GM11168 (cell line): Measurements from ENCODE around the gene LGALS9C.
"Not testable (repeated sequence)": the region's sequence is repeated elsewhere in the genome, so short reads cannot be mapped to it uniquely, and the experiment has no call there.

ENCODE experiments used
- in situ Hi-C: fragments of 300-500 bp; cut with MboI; formaldehyde crosslinking; loops from one replicate; pipeline ENCODE4 v1.12.0; 2022; ENCODE audit warnings: low sequenced_read_pairs; ENCODE audit not compliant: unreplicated experiment

Gene LGALS9C

DNA sequence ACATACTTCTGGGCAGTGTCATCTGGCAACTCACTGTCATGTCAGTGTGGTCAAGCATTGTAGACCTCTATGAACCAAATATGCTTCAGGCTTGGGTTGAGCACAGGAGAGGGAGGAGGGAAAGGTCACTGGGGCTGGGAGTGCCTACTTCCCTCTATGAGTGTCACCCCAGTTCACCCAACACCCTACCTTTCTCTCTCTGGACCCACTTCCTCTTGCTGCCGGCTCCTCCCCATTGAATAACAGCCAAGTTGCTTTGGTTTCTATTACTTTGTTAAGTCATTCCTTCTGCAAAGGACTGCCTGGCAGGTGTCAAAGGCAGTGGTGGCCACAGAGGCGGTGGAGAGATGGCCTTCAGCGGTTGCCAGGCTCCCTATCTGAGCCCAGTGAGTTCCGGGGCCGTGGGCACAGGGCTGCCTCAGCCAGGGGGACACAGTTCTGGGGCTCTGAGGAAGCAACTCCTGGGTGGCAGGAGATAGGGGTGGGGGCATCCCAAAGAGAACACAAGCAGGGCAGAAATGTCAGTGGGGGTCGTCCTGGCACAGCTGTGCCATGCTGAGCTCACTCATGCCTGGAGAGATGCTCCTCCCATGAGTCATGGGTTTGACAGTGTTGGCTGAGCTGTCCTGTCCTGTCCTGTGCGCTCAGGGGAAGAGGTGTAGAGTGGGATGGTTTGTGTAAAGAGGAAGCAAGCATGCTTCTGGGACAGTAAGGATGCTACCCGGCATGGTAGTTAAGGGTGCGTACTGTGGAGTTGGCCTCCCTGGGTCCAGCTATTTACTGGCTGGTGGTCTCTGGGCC, at the start of gene LGALS9C:
Gene LGALS9C (plus strand): TSS at position 282 of the 801 bp plus-strand sequence. CDS start 66 bp downstream, at position 348.
- in situ Hi-C loops = loop anchor here (10.0 kb wide), 1 partner anchor 1988 kb away; the partner anchor contains the start of gene LGALS9B

DNA sequence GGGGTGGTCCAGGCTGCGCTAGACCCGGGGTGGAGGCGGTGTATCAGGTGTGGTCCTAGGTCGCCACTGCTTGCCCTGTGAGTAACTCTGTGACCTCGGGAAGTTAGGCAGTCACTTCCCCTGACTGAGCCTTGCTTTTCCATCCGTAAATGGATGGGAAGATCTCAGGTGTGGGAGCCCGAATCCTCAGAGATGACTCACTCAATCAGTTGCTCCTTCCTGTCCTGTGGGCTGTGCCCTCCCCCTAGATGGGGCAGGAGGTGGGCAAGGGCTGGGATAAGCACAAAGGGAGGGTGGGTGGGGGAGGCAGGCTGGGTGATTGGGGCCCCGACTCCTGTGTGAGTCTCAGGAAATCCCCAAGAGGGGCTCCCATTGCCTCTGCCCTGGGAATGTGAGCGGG, 44.4 kb upstream of the LGALS9C start:
- in situ Hi-C loops = not testable (repeated sequence)

DNA sequence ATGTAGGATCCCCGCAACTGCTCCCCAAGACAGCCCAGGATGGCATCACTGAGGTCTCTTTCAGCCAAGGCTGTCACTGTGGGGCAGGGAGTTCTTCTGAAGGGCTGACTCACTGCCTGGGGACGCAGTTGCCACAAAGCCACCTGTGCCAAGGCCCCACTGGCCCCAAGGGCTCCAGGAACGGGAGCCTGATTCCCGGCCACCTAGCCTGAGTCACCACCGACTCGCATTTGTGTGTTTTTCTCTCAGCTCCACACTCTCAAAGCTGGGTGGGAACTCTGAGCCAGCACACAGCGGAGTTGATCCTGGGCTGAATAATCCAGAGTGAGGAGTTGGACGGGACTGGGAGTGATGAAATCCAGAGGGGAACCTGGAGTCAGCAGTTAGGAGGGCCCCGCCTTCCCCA, 37.1 kb upstream of the LGALS9C start:
- in situ Hi-C loops = not testable (repeated sequence)

DNA sequence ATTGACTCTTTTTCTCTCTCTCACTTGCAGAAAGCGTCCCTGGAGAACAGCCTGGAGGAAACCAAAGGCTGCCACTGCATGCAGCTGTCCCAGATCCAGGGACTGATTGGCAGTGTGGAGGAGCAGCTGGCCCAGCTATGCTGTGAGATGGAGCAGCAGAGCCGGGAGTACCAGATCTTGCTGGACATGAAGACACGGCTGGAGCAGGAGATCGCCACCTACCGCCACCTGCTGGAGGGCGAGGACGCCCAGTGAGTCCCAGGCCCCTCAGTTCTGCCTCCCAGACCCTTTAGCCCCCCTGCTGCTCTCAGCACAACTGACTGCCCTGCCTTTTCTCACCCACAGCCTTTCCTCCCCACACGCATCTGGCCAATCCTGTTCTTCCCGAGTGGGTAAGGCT, 34.5 kb upstream of the LGALS9C start:
- in situ Hi-C loops = loop anchor here (10.0 kb wide), 1 partner anchor 1617 kb away; no protein-coding TSS in a partner anchor

DNA sequence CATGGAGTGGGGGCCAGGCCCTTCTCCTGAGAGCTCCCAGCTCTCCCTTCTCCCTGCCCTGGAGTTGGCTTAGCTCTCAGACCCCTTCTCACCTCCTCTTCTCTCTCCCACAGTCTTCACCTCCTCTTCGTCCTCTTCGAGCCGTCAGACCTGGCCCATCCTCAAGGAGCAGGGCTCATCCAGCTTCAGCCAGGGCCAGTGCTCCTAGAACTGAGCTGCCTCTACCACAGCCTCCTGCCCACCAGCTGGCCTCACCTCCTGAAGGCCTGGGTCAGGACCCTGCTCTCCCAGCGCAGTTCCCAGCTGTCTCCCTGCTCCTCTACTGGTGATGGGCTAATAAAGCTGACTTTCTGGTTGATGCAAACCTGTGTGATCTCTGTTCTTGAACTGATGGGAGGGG, 34.1 kb upstream of the LGALS9C start:
- in situ Hi-C loops = loop anchor here (10.0 kb wide), 1 partner anchor 1618 kb away; no protein-coding TSS in a partner anchor

DNA sequence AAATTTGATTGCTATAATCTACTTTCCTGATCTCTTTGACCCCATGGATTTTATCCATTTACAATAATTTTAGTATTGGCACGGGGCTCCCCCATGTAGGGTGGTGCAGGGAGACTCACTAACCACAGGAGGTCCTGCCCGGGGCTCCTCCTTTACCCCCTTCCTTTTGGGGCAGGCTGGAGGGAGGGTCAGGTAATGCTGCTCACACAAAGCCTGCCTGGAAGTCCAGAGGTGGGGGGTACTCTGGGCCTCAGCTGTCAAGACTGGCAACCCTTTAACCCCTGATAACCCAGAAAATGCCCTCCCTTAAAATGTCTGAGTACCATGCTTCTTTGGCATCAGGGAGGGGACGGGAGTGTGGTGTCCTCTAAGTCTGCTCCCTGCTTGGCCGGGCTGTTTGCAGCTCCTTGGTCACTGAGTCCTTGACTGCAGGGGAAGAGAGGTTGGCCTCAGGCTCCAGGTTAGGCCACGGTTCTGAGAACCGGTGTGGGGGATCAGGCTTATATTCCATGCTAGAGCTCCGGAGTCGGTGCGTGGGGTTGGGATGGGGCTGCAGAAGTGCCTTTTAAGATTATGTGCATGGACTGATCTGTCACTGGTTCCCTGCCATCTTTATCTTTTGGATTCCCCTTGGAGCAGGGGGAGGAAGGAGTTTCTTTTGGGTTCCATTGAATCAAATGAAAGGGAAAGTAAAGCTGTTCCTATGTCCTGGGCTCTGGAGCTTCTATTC, 28.9 kb upstream of the LGALS9C start:
- in situ Hi-C loops = loop anchor here (10.0 kb wide), 1 partner anchor 1623 kb away; no protein-coding TSS in a partner anchor

DNA sequence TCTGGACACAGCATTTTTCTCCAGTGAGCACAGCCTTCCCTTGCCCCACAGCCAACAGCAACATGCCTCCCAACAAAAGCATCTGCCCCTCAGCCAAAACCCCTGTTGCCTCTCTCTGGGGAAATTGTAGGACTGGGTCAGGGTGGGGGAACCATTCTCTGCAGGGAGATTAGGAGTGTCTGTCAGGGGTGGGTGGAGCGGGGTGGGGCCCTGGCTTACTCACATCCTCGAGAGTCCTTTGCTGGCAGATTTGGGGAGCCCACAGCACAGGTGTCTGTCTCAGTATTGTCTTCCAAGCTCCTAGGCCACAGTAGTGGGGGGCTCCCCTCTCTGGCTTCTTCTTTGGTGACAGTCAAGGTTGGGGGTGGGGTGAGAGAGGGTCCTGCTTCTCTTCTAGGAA, 28.3 kb upstream of the LGALS9C start:
- in situ Hi-C loops = loop anchor here (10.0 kb wide), 1 partner anchor 1624 kb away; no protein-coding TSS in a partner anchor

DNA sequence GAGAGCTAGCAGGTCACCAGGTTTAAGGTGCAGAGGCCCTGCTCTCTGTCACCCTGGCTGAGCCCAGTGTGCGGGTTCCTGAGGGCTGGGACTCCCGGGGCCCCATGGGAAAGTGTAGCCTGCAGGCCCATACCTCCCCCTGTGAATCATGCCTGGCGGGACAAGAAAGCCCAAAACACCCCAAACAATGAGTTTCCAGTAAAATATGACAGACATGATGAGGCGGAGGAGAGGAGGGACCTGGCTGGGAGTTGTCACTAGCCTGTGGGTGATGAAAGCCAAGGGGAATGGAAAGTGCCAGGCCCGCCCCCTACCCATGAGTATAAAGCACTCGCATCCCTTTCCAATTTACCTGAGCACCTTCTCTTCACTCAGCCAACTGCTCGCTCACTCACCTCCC, 26.8 kb upstream of the LGALS9C start:
- in situ Hi-C loops = loop anchor here (10.0 kb wide), 1 partner anchor 1625 kb away; no protein-coding TSS in a partner anchor

DNA sequence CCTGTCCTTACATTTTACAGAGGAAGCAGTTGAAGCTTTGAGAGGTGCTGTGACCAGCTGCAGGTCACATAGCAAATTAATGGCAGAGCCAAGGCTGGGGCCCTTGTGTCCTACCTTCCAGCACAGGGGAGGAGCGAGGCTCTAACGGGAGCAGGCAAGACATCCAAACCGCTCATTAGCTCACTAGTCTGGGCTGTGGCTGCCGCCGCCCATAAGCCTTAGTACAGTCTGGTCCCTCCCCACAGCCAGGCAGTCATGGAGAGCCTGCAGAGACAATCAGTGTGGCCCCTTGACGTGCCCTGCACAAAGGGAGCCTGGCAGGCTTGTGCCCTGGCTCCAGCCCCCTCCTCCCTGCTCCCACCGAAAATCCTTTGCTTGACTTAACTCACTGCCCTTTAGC, 25.6 kb upstream of the LGALS9C start:
- in situ Hi-C loops = not testable (repeated sequence)

DNA sequence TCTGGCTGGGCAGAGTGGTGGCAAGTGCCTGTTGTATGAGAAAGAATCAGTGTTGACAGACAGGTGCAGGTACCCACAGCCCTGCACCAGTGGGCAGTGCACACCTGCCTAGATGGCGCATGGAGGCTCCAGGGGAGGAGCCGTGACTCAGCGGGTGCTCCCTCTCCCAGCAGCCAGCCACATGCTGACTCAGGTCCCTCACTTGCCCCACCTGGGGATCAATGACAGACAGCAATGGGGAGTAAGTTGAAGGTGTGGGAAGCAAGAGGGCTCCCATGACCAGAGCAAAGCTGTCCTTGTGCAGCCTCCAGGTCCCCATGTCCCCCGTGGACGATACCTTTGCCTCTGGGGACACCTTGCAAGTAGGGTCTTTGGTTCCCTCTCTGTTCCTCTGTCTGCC, 24.6 kb upstream of the LGALS9C start:
- in situ Hi-C loops = not testable (repeated sequence)

DNA sequence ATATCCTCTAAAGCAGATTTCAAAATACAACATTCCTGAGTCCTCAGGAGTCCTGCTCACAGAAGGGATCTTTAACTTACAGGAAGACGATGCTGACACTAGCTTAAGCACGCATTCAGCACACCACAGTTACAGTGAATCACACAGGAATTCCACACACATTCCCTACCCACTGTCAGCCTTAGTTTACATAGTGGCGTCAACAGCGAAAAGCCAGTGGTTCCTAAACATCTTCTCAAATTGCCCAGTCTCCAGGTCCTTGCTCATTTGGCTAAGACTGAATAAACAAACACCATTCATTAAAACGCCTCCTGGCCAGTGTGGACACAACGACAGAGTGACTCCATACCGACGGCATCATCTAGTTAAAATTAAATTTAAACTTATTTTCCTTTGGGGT, 17.6 kb upstream of the LGALS9C start:
- in situ Hi-C loops = not testable (repeated sequence)

DNA sequence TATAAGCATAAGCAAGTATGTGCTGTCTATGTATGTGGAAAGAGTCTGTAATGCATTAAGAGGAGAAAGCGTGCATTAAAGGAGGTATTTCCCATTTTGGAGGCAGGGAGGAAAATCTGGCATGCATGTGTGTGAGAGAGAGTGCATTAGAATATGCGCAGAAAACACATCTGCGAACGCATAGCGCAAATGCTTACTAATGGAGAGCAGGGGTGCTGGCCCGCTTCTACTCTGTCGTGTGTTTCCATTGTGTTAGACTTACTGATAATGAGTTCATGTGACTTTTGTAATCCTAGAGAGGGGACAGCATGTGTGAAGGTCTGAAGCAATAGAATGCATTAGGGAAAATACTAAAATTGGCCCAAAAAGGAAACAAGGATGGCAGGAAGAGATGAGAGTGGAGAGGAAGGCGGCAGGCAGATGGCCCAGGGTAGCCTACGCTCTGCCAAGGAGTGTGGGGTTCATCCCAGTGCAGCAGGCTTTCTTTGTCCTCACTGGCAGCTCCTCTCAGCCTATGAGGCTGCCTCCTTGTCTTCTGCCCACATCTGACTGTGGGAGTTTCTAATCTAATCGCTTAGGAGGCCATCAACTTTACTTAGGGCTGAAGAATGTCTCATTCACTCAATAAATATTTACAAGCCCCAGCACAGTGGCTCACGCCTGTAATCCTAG, 12.6 kb upstream of the LGALS9C start:
- in situ Hi-C loops = not testable (repeated sequence)

DNA sequence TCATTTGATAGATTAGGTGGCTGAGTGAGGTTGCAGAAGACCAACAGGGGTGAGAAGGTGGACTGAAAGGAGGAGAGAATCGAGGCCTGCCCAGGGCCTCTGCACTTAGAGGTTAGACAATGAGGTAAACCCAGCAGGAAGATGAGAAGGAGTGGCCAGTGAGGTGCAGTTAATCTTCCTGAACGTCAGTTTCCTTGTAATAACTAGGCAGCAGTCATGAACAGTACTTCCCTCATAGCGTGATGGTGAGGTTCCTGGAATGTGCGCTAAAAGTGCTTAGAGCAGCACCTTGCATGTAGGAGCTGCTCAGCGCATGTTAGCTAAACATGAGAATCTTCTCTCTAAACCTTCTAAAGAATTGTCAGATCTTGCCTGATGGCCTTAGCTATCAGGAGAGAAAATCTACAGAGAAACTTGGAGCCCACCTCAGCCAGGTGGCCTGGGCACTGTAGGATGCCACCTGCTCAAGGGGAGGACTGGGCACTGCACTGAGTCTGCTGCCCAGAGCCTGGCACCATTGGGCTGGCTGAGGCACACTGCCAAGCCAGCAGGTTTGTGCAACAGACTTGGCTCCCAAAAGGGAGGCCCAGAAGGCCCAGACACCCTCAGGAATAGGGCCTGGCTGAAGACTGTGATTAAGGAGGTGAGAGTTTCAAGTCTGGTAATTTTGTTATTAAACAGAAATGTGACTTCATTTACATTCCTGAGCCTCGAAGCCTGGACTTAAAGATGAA, 10.2 kb upstream of the LGALS9C start:
- in situ Hi-C loops = not testable (repeated sequence)

DNA sequence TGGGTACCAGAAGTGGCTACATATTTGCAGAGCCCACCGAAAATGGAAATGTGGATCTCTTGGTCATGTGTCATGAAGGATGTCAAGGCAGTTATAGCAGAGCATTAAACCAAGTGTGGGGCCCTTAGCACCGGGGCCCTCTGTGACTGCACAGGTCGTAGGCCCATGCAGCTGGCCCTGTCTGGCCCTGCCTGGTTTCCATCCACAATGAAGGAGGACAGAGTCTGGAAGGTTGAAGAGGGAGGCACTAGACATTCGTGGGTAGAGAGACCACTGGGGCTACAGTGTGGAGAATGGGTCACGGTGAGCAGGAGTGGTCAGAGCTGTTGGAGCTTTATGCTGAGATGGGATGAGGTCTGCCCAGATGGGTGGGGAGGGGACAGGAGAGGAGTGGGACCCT, 9.6 kb upstream of the LGALS9C start:
- in situ Hi-C loops = not testable (repeated sequence)

DNA sequence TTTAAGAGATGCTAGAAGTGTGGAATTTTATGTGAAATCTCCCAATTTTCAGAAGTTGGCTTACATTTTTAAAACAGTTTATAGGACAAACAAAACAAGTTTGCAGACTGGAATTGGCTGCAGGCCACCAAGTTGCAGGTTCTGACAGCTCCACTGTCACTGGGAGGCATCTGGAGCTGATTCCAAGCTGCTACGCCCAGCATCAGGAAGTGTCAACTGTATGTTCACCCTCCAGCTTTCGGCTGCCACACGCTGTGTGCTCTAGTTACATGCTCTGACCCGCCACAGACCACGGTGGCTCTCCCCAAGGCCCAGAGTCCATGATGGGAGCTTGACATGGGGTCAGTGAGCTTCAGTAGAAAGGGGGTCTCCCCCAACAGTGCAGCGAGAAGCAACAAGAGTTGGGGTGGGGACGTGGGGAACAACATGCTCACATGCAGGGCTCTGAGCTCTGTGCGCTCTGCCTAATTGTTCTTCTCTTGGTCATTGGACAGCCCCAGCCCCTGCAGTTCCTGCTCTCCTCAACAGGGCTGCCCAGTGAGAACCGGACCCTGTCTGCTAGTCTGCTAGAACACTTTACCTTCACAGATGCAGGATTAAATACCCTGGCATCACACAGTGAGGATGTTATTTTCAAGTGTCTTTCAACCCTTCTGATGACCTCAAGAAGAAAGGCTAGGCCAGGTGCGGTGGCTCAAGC, 8.0 kb upstream of the LGALS9C start:
- in situ Hi-C loops = not testable (repeated sequence)

DNA sequence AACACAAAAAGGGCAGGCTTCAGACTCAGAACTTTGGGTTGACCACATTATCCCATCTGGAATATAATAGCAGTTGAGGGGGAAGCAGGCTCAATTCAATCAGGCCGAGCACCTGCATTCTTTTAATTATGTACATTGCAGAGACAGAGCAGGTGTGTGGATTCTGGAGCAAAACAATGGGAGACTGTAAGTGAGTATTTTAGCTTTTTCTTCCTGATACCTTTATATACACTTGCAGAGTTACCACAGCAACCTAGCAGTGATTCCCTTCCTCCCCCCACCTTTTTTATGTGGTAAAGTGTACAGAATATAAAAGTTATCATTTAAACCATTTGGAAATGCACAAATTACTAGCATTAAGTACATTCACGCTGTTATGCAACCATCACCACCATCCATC, 6.8 kb upstream of the LGALS9C start:
- in situ Hi-C loops = loop anchor here (10.0 kb wide), 1 partner anchor 1995 kb away; the partner anchor contains the start of gene LGALS9B

DNA sequence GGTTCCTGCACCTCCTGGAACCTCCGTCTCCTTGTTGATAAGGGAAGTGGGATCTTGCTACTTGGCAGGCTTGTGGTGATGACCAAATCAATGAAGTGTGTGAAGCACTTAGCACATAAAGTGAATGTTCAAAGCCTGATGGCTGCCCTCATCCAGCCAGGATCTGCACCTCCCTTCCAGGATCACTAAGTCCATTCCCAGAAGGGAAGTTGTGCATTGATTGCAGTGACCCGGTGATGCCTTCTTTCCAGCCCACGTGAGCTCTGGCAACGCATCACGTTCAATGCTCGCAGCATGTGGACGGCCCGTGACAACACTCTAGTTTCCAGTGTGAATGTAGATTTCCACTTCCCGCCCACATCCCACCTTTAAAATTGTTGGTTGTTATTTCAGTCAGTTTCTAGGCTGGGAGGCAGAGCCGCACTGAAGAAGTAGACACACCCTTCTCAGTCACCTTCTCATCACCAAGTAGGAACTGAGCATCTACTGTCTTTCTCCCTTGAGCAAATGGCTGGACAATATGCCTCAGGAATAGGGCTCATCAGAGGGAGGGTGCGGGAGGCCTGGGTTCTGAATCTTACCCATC, 6.2 kb upstream of the LGALS9C start:
- in situ Hi-C loops = loop anchor here (10.0 kb wide), 1 partner anchor 1994 kb away; the partner anchor contains the start of gene LGALS9B

DNA sequence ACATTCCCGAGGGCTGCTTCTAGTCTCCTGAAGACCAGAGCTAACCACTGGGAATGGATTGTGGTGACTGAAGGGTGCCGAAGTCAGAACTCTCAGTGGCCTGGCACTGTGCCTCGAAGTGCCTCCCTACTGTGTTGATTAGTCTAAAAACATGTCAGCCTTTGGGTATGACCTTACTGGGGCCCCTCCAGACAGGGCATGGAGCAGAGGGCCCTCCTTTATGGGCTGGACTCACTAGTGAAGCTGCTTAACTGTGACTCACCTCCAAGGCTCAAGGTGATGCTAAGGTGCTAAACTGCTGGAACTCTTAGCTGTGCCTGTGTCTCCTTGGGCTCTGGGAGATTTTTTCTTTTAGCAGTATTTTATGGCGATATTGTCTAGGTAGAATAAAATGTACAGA, 2.6 kb upstream of the LGALS9C start:
- in situ Hi-C loops = loop anchor here (10.0 kb wide), 1 partner anchor 1991 kb away; the partner anchor contains the start of gene LGALS9B

DNA sequence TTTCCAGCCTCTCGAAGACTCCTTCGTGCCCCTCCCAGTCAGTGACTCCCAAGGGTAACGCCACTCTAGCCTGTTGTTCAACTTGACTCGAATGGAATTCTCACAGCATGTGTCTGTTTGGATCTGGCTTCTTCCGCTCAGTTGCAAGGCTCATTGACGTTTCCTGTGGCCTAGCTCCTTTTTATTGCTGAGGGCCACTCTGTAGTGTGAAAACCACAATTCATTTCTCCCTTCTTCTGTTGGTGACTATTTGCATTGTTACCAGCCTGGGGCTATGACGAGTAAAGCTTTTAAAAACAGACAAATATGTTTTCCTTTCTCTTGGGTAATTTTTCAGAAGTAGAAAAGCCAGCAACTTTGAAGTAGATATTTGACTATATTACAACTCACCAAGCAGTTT, 1.8 kb upstream of the LGALS9C start:
- in situ Hi-C loops = loop anchor here (10.0 kb wide), 1 partner anchor 1990 kb away; the partner anchor contains the start of gene LGALS9B
